Measurements from ENCODE around the gene DAB1.
"Not testable (repeated sequence)": the region's sequence is repeated elsewhere in the genome, so short reads cannot be mapped to it uniquely, and the experiment has no call there.

DAB1 gene

DNA sequence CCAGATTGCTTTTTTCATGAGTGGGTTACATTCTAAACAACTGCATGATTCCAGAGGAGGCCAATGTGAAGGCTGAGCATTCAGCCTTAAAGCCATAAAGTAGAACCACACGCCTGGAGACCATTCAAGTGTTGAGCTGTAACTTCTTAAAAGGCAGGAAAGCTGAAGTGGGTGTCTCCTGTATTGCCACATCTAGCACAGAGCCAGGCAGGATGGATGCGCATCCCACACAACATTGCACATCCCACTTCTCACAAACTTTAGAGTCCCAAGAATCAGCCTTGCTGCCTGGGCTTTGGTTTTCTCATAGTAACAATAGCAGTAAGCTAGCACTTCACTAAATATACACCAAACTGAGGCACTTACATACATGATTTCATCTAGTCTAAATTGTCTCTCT, 151.7 kb downstream of the DAB1 start:
- DNase-seq (ENCODE audit: low read depth in 3 of 3): no peak

DNA sequence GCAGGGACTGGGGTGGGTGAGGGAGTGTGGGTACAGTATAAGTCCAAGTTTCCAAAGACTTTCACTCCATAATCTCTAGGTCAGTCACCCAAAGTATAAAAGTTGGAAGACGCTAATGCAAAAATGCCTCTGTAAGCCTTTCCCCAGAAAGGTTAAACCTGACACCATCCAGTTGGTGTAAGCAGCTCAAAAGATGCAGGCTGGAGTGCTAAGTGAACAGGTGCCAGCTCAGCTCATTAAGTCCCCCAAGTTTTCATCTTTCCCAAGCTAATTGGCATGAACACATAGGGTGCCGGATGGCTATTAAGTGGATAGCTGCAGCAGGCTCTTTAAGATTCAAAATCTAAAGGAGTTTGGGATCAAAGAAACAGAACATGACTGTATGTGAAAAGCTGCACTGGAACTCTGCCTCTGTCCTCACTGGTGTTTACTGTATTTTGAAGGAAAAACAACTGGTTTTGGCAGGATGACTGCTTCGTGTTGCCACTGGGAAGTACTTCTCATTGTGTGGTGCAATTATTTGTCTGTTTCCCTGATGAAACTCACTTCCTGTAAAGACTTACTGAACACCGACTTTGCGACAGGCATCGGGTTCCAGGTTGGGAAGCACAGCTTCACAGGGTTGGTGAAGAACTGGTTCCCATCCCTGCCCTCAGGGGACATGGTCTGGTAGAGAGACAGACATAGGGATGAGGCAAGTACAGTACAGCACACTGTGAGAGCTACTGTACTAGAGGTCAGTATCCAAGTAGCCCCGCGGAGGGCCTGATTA, 152.7 kb downstream of the DAB1 start:
- DNase-seq (ENCODE audit: low read depth in 3 of 3): no peak

DNA sequence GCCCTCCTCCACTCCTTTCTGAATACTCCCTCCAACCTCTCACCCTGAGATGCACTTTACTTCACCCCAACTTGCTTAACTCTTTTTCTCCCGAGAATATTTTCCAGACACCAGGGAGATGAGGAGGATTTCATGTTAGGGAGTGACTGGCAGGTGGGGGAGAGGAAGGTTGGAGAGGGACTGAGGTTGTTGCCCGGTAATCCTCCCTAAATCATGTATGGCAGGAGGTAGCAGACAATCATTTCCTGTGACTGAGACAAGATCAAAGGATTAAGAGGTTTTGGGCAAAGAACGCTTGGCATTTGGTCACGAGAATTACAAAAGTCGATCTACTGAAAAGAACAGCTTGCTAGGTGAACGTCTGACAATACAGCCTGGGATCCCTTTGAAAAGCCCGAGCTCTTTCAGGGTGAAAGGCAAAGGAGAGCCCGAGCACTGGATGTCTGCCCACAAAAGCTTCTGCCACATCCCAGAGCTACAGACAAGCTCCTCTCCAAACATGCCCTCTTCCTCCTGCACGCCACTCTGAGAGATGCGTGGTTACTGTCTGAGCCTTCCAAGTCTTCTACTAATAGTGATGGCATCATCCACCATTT, 154.1 kb downstream of the DAB1 start:
- no peak for DNase-seq (ENCODE audit: low read depth in 3 of 3)

DNA sequence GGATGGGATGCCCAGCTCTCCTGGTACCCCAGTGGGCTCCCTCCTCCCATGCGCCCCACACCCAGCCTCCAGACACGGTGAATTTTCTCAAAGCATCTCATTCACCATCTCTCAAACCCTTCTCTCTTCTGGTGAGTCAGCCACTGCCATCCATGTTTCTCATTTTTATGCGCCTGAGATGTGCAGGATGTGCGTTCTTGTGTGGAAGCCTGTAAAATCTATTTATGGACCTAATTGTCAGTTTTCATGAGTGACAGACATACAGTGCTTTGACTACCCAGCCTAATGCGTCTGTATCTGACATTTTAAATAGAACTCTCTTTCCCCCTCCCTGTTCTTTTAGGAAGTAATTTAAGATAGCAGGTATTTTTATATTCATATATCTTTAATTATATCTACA, 158.8 kb downstream of the DAB1 start:
- no peak for DNase-seq (ENCODE audit: low read depth in 3 of 3)

DNA sequence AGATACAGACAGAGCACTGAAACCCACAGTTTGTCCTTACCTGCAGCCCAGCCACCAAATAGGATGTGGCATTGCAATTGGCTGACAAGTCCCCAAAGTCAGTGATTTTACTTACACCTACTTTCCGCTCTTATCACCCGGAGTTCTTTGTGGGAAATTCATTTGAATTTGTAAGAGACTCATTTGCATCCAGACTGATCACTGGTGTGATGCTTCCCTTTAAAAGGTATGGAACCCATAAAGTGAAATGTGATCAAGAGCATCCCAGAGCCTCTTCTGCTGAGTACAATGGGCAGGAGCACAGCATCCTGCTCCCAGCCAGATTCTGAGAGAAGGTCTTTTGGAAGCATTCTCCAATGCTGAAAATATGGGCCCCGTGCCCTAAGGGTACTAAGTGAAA, 161.4 kb downstream of the DAB1 start:
- DNase-seq (ENCODE audit: low read depth in 3 of 3): no peak

DNA sequence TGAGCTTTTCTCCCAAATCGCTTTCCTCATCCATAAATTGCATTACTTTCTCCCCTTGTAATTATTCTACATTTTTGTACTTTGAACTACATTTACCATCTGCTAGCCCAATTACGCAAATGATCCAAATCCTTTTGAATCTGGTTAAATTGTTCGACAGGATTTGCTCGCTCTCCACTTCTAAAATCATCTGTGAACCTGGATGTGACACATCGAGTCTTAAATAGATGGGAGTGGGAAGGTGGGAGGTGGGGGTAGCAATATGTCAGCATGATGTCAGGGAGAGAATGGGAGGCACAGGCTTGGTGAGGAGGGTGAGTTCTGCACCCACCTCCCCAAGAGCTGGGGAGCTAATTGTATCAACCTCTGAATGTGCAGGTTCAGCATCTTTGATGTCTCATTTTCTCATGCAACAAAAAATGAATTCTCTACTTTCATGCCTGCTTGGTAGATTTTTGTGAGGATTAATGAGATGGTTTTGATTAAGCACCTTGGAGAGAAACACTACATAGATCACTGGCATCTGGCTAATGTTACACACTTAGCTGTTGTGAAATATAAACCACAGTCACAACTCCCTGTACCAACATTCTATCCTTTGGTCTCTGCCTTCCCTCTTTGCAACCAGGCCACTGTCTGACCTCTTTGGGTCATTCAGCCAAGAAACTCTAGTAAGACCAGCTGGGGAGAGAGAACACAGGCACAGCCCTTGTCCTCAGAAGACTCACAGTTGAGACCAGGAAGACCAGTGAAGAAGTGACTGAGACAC, 165.1 kb downstream of the DAB1 start:
- no peak for DNase-seq (ENCODE audit: low read depth in 3 of 3)

GRCh38 chr1:57255945-57256344, 167.9 kb downstream of the DAB1 start:
- DNase-seq (ENCODE audit: low read depth in 3 of 3): no peak

GRCh38 chr1:57254022-57254421, 169.8 kb downstream of the DAB1 start:
- no peak for DNase-seq (ENCODE audit: low read depth in 3 of 3)

DNA sequence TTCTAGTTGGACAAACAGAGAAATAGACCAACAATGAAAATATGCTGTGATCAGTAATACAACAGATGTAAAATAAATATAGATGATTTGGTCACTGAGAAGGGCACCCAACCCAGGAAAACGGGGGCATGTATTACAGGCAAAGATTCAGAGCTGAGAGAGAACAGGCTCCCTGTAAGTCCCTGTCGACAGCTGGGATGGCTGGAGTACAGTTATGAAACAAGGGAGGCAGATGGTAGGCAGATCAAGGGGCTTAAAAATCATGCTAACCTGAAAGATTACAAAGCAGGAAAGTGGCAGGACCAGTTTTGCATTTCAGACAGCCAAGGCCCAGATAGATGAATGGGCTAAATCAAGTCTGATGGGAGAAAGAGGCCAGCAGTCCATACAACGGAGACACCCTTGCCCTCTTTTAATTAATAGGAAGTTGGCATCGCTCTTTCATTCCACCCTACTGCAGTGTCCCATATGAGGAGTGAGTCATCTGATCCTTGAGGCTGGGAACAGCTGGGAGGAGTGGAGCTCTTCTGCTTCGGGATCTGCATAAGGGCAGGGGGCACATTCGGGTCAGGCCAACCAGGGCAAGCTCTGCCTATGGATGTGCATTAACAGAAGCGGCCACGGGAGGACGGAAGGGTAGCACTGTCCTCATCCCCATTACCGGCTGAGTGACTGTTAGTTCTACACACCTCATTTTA, 171.1 kb downstream of the DAB1 start:
- DNase-seq (ENCODE audit: low read depth in 3 of 3): no peak

GRCh38 chr1:57250021-57250420, 173.8 kb downstream of the DAB1 start:
- no peak for DNase-seq (ENCODE audit: low read depth in 3 of 3)

DNA sequence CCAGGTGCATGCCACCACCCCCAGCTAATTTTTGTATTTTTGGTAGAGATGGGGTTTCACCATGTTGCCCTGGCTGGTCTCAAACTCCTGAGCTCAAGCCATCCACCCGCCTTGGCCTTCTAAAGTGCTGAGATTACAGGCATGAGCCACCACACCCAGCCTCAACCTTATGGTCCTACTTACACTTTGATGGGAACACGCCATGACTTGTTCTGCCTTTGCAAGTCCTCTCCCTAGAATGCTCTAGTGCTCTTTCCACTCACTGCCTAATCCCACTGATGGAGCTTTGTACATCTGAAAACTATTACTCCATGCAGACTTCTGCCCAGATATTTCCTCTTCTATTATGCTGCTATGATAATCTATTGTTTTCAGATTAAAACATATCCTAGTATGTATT, 174.3 kb downstream of the DAB1 start:
- no peak for DNase-seq (ENCODE audit: low read depth in 3 of 3)

DNA sequence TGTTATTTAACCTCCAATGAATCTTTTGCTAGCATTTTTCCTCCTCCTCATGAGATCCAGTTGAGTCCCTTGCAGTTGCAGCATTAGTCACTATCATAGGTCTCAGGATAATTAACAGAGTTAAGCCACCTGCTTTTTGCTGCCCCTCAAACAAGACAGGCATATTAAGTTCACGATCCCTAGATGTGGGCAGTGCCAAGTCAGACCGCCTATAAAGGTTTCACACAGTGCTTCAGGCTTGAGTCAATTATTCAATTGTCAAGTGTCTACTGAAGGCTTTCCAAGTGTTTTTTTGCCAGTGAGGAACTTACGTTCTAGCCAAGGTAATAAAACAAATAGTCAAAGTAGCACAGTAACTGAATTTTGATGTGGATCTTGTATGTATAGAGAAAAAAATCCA, 175.0 kb downstream of the DAB1 start:
- DNase-seq (ENCODE audit: low read depth in 3 of 3): no peak

GRCh38 chr1:57238233-57238781, 185.6 kb downstream of the DAB1 start:
- DNase-seq (ENCODE audit: low read depth in 3 of 3): no peak

DNA sequence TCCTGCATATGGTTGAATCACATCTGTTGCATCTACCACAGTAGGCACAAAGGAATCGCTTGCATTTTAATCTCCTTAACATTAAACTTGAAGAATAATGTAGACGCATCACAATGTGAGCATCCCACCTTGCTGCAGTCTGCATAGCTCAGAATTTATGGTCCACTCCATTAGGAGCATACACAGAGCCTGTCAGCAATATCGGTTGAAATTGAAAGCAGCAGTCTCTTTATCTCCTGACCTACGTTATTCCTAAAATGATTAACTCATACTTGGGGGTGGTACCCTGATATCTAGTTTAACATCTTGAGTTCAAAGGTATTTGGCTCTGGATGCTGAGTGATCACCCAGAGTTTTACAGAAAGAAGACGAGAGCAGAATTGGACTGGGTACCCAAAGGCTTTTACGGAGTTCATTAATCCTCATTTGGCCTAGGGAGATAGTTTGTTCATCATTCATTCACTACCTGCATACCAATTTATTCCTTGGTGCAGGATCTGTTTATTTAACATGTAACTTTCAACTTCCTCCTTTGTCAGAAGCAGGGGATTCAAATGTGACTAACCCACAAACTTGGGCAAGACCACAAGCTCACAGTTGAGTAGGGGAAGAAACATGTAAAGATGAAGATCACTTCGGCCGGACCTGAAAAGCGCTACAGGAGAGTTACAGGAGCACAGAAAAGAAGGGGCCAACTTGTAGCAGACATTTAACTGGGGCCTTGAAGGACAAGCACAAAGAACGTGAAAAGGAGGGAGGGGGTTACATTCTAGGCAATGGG, 187.9 kb downstream of the DAB1 start:
- no peak for DNase-seq (ENCODE audit: low read depth in 3 of 3)

DNA sequence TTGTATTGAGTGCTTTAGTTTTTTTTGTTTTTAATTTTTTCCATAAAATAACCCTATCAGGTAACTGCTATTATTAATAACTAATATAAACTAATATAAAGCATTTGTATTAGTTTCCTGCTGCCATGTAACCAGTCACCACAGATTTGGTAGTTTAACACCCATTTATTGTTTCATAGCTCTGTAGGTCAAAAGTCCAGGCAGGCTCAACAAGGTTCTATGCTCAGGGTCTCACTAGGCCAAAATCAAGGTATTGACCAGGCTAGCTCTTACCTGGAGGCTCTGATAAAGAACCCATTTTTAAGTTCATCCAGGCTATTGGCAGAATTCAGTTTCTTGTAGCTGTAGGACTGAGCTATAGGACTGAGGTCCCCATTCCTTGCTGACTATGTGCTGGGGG, 189.4 kb downstream of the DAB1 start:
- no peak for DNase-seq (ENCODE audit: low read depth in 3 of 3)

DNA sequence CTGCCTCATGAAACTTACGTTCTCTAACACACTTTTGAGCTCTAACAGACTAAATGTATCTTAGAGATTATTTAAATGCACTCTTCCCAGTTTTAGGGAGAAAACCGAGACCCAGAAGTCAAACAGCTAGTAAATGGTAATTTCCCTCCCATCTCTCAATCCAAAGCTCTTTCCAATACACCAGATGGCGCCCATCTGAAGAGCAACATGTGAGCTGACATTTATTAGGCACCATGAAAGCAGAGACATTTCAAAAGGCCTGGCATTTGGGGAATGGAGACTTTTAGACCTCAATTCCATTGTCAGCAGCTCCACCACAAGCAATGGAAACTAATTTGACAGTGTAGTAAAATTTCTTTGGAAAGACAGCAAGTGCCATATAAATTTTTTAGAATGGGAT, 191.4 kb downstream of the DAB1 start:
- no peak for DNase-seq (ENCODE audit: low read depth in 3 of 3)

DNA sequence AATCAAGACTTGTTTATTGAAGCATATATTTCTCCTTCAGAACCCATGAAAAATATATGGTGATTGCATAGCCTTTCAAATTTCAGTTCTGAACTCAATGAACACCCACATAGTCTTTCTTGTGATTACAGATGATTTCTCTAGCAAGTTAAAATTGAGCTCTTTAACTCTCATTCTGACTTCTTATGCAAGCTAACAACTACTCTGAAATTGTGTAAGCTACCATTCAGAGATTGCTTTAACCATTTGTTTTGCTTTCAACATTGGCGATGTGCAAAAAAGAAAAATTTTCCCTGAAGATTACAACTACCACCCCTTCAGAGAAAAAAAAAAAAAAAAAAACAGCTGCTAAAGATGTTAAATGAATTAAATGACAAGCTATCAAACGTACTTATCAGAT, 193.9 kb downstream of the DAB1 start:
- no peak for DNase-seq (ENCODE audit: low read depth in 3 of 3)

GRCh38 chr1:57229076-57229475, 194.8 kb downstream of the DAB1 start:
- DNase-seq (ENCODE audit: low read depth in 3 of 3): no peak

DNA sequence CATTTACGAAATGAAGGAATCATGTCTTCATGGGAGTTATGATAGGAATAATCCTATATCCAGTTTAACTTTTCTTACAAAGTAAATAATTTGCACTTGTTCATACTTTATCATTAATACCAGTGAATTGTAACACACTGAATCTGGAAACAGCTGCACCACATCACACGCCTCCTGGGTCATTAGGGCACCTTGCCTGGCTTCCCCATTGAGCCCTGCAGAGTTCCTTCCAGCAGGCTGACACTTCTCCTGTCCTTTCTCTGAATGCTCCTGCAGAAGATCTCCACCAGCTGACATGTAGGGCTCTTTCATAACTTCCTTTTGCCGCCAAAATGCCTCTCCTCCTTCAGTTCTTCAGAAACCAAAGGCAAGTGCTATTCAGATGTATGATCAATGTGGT, 201.1 kb downstream of the DAB1 start:
- no peak for DNase-seq (ENCODE audit: low read depth in 3 of 3)

- DNase-seq (ENCODE audit: low read depth in 3 of 3): no peak
These were observed 201.6 kb downstream of the DAB1 start for GRCh38 chr1:57222307-57222706.

DNA sequence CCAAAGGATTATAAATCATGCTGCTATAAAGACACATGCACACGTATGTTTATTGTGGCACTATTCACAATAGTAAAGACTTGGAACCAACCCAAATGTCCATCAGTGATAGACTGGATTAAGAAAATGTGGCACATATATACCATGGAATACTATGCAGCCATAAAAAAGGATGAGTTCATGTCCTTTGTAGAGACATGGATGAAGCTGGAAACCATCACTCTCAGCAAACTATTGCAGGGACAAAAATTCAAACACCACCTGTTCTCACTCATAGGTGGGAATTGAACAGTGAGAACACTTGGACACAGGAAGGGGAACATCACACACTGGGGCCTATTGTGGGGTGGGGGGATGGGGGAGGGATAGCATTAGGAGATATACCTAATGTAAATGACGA, 203.0 kb downstream of the DAB1 start:
- DNase-seq (ENCODE audit: low read depth in 3 of 3): not testable (repeated sequence)

Measured in stimulated activated CD4-positive, alpha-beta T cell treated with anti-CD3 and anti-CD28 coated beads, TNF-alpha, amount 100 ng/mL, for 48 hours (primary cell).